Astrocyte (in vitro differentiated cells and primary cell): ENCODE results near the gene MAMLD1.

ENCODE experiments used
- CTCF ChIP-seq: IDR thresholded peaks from 2 replicates; pipeline ENCODE4 v1.5.1; 2011; ENCODE audit warnings: low read depth, mild to moderate bottlenecking, inconsistent platforms, low read length, moderate library complexity; ENCODE audit not compliant: insufficient read depth
- EZH2 ChIP-seq: IDR thresholded peaks from 2 replicates; pipeline ENCODE4 v1.6.1; 2012; ENCODE audit warnings: mild to moderate bottlenecking, low read length, inconsistent platforms; ENCODE audit not compliant: insufficient read depth

- TF ChIP-seq CTCF (no peak), EZH2 (no peak)
Observed at GRCh38 chrX:150526692-150527091, 163.6 kb downstream of the MAMLD1 start.
